NCI-H226 (cell line): ENCODE results near the gene ASXL3.

ENCODE experiments used
- DNase-seq: peaks from one replicate; pipeline ENCODE4 v3.0.0-alpha.2; 2015

The ASXL3 gene

DNA sequence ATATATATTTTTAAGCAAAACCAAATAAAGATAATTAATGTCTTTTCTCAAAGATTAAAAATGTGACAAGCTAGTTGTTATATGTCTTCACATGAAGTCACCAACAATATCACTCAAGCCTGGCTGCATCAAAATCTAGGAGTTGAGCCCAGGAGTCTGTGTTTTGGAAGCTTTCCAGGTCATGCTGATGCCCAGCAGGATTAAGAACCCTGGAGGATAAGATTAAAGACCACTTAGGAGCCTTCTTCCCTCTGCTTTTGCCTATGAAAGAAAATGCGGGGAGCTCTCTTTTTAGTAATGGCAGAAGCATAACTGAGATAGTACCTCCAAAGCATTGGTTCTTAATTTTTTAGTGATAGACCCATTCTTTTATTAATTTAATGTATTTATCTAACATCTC is 157.4 kb downstream of the ASXL3 start:
- DNase-seq = no peak

DNA sequence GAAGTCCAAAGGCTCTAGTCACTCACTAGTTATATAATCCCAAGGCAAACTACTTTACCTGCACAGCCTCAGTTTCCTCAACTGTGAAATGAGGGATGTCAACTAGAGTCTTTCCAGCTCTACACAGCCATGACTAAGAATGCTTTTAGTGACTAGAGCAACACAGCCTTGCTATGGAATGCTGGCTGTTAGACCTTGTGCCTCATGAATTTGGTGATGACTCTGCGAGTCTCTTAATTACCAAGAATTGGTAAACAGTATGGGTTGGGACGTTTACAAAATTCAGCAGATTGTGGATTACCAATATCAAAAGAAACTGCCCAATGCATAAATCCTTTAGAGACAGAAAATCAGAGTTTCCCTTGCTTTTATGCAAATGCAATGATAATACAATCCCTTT is 163.7 kb downstream of the ASXL3 start:
- no peak for DNase-seq

- no peak for DNase-seq
Observed at GRCh38 chr18:33744032-33744697, 166.1 kb downstream of the ASXL3 start.

GRCh38 chr18:33745151-33745795 is 167.3 kb downstream of the ASXL3 start:
- DNase-seq = no peak

- DNase-seq = no peak
Observed at GRCh38 chr18:33745871-33746545, 168.0 kb downstream of the ASXL3 start.

DNA sequence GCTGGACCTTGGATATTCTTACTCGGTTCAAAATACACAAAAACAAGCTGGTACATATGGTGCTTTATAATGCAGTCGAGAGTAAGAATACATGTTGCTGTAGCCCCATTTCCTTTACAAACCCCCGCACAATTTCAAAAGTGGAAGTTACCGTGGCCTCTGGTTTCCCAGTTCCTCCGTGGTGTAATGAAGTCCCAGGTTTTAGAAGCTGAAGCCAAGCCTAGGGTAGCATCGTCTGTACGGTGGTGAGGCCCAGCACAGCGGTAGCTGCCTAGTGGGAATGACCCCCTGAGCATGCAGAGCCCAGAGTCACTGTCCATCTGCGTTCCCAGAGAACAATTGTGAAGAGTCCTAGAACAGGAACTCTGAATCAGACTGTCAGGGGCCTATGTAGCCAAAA is 171.8 kb downstream of the ASXL3 start:
- no peak for DNase-seq

- no peak for DNase-seq
Observed at GRCh38 chr18:33750366-33750765, 172.3 kb downstream of the ASXL3 start.

GRCh38 chr18:33751613-33752221 is 173.7 kb downstream of the ASXL3 start:
- DNase-seq = no peak

DNA sequence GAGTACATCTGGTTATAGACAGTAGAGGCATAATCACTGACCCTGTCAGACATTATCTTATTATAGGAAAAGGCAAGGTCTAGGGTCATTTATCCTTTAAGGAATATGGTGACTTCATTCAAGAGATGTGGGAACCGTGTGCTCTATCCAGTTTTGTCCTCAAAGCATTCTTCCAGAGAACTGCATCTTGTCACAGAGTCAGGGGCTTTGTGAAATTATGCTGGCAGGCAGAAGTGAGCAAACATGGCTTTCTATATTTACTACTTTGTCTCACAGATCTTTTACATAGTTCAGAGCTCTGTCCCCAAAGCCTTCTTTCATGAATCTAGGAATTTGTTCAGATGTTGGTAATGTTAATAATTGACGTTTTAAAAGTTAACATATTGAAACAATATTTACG is 177.4 kb downstream of the ASXL3 start:
- no peak for DNase-seq

DNA sequence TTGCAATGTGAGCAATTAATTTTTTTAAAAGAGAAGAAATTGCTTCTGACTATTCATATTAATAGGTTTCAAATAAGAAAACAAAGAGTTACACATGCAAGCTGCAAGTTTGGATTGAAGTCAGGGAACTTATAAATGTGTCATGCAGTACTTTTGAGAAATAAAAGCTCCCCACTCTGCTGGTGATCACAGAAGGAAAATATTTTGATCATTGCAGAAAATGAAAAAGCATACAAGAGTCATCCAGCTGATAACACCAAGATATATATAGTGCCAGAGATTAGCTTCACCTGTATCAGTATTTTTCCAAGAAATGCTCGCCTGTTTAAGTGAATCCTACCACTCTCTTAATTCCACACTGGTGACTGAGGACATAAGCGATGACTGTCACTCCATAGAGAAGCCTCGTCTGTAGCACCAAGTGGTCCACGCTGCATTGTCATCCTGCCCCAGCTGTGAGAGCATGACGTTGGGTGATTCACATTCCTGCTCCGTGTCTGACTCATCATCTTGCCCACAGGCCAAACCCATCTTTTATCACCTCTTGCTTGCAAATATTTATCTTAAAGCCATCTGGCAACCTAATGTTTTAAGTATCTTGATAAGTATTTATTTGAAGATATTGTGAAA is 178.0 kb downstream of the ASXL3 start:
- DNase-seq = peak; percentile 75

- peak; percentile 8 for DNase-seq
Observed at GRCh38 chr18:33757037-33757436, 179.0 kb downstream of the ASXL3 start.

DNA sequence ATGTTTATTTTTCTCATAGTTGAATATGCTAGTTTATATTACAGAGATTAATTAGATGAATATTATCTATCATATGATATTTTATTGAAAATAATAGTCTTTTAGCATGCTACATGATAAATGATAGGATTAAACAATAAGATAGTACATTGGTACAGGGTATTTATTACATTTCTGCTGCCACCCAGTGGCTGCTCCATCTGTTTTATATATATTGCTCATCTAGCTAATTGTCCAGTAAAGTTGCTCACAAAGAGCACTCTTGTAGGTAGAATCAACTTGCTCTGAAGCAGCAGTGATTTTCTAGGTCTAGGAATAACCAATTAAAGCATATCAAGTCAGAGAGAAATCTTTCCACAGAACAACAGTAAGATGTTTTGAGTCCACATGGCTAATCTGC is 183.3 kb downstream of the ASXL3 start:
- DNase-seq = no peak

DNA sequence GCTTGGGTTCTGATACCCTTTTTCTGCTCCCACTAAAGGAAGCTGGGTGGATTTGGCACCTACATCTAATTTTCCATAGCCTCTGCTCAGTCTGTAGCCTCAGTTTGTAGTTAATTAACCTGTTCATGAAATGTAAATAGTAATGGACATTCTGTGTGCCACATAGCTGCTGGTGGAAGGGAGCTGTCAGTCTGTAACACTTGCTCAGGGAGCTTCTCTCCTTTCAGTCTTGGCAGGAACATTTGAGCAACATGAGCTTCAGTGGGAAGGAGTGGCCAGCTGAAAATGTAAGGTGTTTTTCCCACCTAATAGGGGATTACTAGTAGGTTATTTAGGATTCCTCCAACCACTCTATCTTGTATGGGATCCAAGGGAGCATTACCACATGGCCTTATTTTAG is 203.4 kb downstream of the ASXL3 start:
- DNase-seq = no peak
